GM06990 (cell line): Measurements from ENCODE around the gene COX4I2.
"Not testable (repeated sequence)": the region's sequence is repeated elsewhere in the genome, so short reads cannot be mapped to it uniquely, and the experiment has no call there.

Experiments used
- DNase-seq: peaks from one replicate; pipeline ENCODE4 v3.0.0-alpha.2; 2011; ENCODE audit not compliant: insufficient read length; ENCODE audit errors: extremely low read depth
- H3K27me3 ChIP-seq: replicated peaks from 2 replicates; pipeline ENCODE4 v1.6.0; 2011; ENCODE audit warnings: low read length; ENCODE audit not compliant: control insufficient read depth, insufficient read depth
- H3K36me3 ChIP-seq: 2 replicates; pipeline ENCODE4 v1.5.1; 2011; ENCODE audit warnings: low read length; ENCODE audit not compliant: control insufficient read depth, insufficient read depth
- H3K4me3 ChIP-seq: replicated peaks from 2 replicates; pipeline ENCODE4 v1.5.1; 2011; ENCODE audit warnings: low read depth, mild to moderate bottlenecking, control low read depth, low read length
- TF ChIP-seq, protein P1 (sequence below): IDR thresholded peaks from 2 replicates; pipeline ENCODE4 v1.5.1; 2011; ENCODE audit warnings: low read length, control low read depth, mild to moderate bottlenecking, inconsistent platforms; ENCODE audit not compliant: insufficient read depth, poor library complexity, severe bottlenecking

COX4I2 gene

DNA sequence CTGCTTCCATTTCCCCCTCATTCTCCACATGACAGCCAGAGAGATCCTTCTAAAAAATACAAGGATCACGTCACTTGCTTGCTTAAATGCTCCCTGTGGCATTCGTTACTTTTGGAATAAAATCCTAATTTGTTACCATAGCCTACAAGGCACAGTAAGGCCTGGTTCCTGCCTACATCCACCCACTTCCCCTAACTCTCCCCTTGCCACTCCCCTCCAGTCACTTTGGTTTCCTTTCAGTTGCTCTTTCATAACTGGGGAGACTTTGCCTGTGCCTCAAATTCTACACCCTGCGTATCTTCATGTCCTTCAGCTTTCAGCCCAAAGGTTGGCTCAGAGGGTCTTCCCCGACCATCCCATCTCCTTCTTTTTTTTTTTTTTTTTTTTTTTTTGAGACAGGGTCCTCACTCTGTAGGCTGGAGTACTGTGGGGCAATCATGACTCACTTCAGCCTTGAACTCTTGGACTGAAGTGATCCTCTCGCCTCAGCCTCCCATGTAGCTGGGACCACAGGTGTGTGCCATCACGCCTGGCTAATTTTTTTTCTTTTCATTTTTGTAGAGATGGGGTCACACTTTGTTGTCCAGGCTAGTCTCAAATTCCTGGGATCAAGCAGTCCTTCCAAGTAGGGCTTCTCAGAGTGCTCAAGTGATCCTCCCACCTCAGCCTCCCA lies 20.1 kb upstream of the COX4I2 start:
- no peak overlapping the region for H3K4me3 ChIP-seq
- no peak for DNase-seq
- no peaks in the 10 kb centered on the region for H3K27me3 ChIP-seq
- H3K36me3 ChIP-seq: no peaks in the 10 kb centered on the region
- TF ChIP-seq, protein P1, sequence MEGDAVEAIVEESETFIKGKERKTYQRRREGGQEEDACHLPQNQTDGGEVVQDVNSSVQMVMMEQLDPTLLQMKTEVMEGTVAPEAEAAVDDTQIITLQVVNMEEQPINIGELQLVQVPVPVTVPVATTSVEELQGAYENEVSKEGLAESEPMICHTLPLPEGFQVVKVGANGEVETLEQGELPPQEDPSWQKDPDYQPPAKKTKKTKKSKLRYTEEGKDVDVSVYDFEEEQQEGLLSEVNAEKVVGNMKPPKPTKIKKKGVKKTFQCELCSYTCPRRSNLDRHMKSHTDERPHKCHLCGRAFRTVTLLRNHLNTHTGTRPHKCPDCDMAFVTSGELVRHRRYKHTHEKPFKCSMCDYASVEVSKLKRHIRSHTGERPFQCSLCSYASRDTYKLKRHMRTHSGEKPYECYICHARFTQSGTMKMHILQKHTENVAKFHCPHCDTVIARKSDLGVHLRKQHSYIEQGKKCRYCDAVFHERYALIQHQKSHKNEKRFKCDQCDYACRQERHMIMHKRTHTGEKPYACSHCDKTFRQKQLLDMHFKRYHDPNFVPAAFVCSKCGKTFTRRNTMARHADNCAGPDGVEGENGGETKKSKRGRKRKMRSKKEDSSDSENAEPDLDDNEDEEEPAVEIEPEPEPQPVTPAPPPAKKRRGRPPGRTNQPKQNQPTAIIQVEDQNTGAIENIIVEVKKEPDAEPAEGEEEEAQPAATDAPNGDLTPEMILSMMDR: no peak

- TF ChIP-seq, protein P1: no peak
- Histone ChIP-seq H3K4me3 (no peak overlapping the region), H3K36me3 (no peaks in the 10 kb centered on the region), H3K27me3 (no peaks in the 10 kb centered on the region)
- no peak for DNase-seq
Measured at GRCh38 chr20:31620246-31620645, 17.5 kb upstream of the COX4I2 start.

DNA sequence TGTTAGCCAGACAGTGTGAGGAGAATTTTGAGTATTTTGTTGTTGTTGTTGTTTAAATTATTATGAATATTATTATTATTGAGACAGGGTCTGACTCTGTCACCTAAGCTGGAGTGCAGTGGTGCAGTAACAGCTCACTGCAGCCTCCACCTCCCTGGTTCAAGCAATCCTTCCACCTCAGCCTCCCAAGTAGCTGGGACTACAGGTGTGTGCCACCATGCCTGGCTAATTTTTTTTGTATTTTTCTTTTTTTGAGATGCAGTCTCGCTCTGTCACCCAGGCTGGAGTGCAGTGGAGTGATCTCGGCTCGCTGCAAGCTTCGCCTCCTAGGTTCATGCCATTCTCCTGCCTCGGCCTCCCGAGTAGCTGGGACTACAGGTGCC lies 14.6 kb upstream of the COX4I2 start:
- H3K4me3 ChIP-seq, H3K36me3 ChIP-seq, DNase-seq, H3K27me3 ChIP-seq: not testable (repeated sequence)

GRCh38 chr20:31626534-31626933 lies 11.2 kb upstream of the COX4I2 start:
- not testable (repeated sequence) for DNase-seq, H3K36me3 ChIP-seq, H3K27me3 ChIP-seq, H3K4me3 ChIP-seq

GRCh38 chr20:31628057-31628456 lies 9.7 kb upstream of the COX4I2 start:
- not testable (repeated sequence) for H3K27me3 ChIP-seq, H3K4me3 ChIP-seq, H3K36me3 ChIP-seq, DNase-seq

GRCh38 chr20:31630187-31630790 lies 7.4 kb upstream of the COX4I2 start:
- H3K4me3 ChIP-seq: no peak overlapping the region

GRCh38 chr20:31632548-31633338 lies 5.0 kb upstream of the COX4I2 start:
- TF ChIP-seq, protein P1: no peak
- no peak for DNase-seq
- Histone ChIP-seq H3K36me3 (no peaks in the 10 kb centered on the region), H3K4me3 (no peak overlapping the region), H3K27me3 (no peaks in the 10 kb centered on the region; the same call in 1 of the 2 replicates)

More at GRCh38 chr20:31630187-31630790, 7.4 kb upstream of the COX4I2 start:
- Histone ChIP-seq H3K36me3 (no peaks in the 10 kb centered on the region), H3K27me3 (no peaks in the 10 kb centered on the region)
- TF ChIP-seq, protein P1: no peak
- no peak for DNase-seq
